OCI-LY1 (cell line): ENCODE data around the gene ETF1.

Source experiments
- H2AFZ ChIP-seq: fragments of 200-600 bp; sonication (generic), shearing (Covaris generic); 2 replicates; pipeline ENCODE4 v1.6.0; 2014; ENCODE audit warnings: antibody characterized with exemption, mild to moderate bottlenecking, low read length
- H3F3A ChIP-seq: fragments of 200-600 bp; sonication (generic), shearing (Covaris generic); 2 replicates; pipeline ENCODE4 v1.6.0; 2014; ENCODE audit warnings: mild to moderate bottlenecking, antibody characterized with exemption, low read length, moderate library complexity; ENCODE audit not compliant: insufficient read depth
- H3K27ac ChIP-seq: fragments of 200-600 bp; sonication (generic); 2 replicates; pipeline ENCODE4 v1.5.1; 2014; ENCODE audit warnings: low read length, mixed run types, mild to moderate bottlenecking, low read depth; ENCODE audit not compliant: poor library complexity, severe bottlenecking
- H3K27me3 ChIP-seq: fragments of 200-600 bp; sonication (generic); 2 replicates; pipeline ENCODE4 v1.6.0; 2014; ENCODE audit warnings: antibody characterized with exemption, mild to moderate bottlenecking, low read length, moderate library complexity; ENCODE audit not compliant: insufficient read depth
- H3K36me3 ChIP-seq: fragments of 200-600 bp; sonication (generic); 2 replicates; pipeline ENCODE4 v1.6.1; 2014; ENCODE audit warnings: mild to moderate bottlenecking, antibody characterized with exemption, low read length, moderate library complexity, mixed read lengths; ENCODE audit not compliant: insufficient read depth
- H3K4me1 ChIP-seq: fragments of 200-600 bp; sonication (generic); 2 replicates; pipeline ENCODE4 v1.5.1; 2014; ENCODE audit warnings: mild to moderate bottlenecking, low read length, moderate library complexity; ENCODE audit not compliant: insufficient read depth, severe bottlenecking
- H3K4me2 ChIP-seq: fragments of 200-600 bp; sonication (generic), shearing (Covaris generic); 2 replicates; pipeline ENCODE4 v1.6.1; 2014; ENCODE audit warnings: low read length
- H3K4me3 ChIP-seq: fragments of 200-600 bp; sonication (generic); 2 replicates; pipeline ENCODE4 v1.5.1; 2014; ENCODE audit warnings: low read length, low read depth, mild to moderate bottlenecking, mixed read lengths; ENCODE audit not compliant: poor library complexity, severe bottlenecking
- H3K79me2 ChIP-seq: fragments of 200-600 bp; shearing (Covaris generic); 2 replicates; pipeline ENCODE4 v1.6.1; 2016; ENCODE audit warnings: mixed run types, low read length, mixed read lengths; ENCODE audit not compliant: insufficient read depth
- H3K9ac ChIP-seq: fragments of 200-600 bp; sonication (generic), shearing (Covaris generic); 2 replicates; pipeline ENCODE4 v1.6.1; 2014; ENCODE audit warnings: mild to moderate bottlenecking, low read length, mixed read lengths
- H3K9me2 ChIP-seq: fragments of 200-600 bp; sonication (generic), shearing (Covaris generic); 2 replicates; pipeline ENCODE4 v1.6.1; 2014; ENCODE audit warnings: low read depth, mild to moderate bottlenecking, low read length, mixed read lengths
- H3K9me3 ChIP-seq: fragments of 200-600 bp; shearing (Covaris generic); 2 replicates; pipeline ENCODE4 v1.6.1; 2014; ENCODE audit warnings: low read length, mixed read lengths
- H4K20me1 ChIP-seq: fragments of 200-600 bp; sonication (generic), shearing (Covaris generic); 2 replicates; pipeline ENCODE4 v1.6.0; 2016; ENCODE audit warnings: mild to moderate bottlenecking, low read length; ENCODE audit not compliant: insufficient read depth
- CTCF ChIP-seq: fragments of 200-600 bp; sonication (generic), shearing (Covaris generic); IDR thresholded peaks from 2 replicates; pipeline ENCODE4 v1.5.1; 2017; ENCODE audit warnings: mild to moderate bottlenecking, antibody characterized with exemption, low read length, moderate library complexity, mixed read lengths
- EZH2 ChIP-seq: fragments of 200-600 bp; sonication (generic), shearing (Covaris generic); IDR thresholded peaks from 2 replicates; pipeline ENCODE4 v1.8.0; 2017; ENCODE audit warnings: borderline replicate concordance, mixed run types, mild to moderate bottlenecking, antibody characterized with exemption, low read length, moderate library complexity, mixed read lengths

ETF1 gene

GRCh38 chr5:138468966-138469539, 74.0 kb downstream of the ETF1 start:
- Histone ChIP-seq H3K9me2 (no peaks in the 10 kb centered on the region), H3K79me2 (no peaks in the 10 kb centered on the region), H3K4me1 (peaks cover 8% of the 10 kb centered on the region), H3K27ac (no peak overlapping the region), H3K9ac (no peak overlapping the region), H2AFZ (no peak overlapping the region), H3F3A (no peaks in the 10 kb centered on the region), H4K20me1 (no peaks in the 10 kb centered on the region), H3K9me3 (no peaks in the 10 kb centered on the region), H3K4me3 (no peak overlapping the region), H3K36me3 (no peaks in the 10 kb centered on the region), H3K4me2 (no peak overlapping the region), H3K27me3 (no peaks in the 10 kb centered on the region)
- TF ChIP-seq CTCF, result no peak
- TF ChIP-seq EZH2, result no peak

- no peaks in the 10 kb centered on the region for H4K20me1 ChIP-seq
- no peaks in the 10 kb centered on the region for H3K27me3 ChIP-seq
- no peak overlapping the region for H3K4me3 ChIP-seq
- H3K9me2 ChIP-seq, result no peaks in the 10 kb centered on the region
- H3F3A ChIP-seq, result no peaks in the 10 kb centered on the region
- peaks cover 13% of the 10 kb centered on the region for H3K4me1 ChIP-seq
- no peak overlapping the region for H3K9ac ChIP-seq
- no peak overlapping the region for H2AFZ ChIP-seq
- no peaks in the 10 kb centered on the region for H3K79me2 ChIP-seq
- TF ChIP-seq CTCF, result no peak
- TF ChIP-seq EZH2, result no peak
- no peaks in the 10 kb centered on the region for H3K36me3 ChIP-seq
- no peak overlapping the region for H3K27ac ChIP-seq
- H3K9me3 ChIP-seq, result no peaks in the 10 kb centered on the region
- no peak overlapping the region for H3K4me2 ChIP-seq
Measured at GRCh38 chr5:138468133-138468965, 74.7 kb downstream of the ETF1 start.

GRCh38 chr5:138467711-138468132, 75.3 kb downstream of the ETF1 start:
- Histone ChIP-seq H3F3A (no peaks in the 10 kb centered on the region), H3K4me1 (peaks cover 16% of the 10 kb centered on the region), H3K27me3 (no peaks in the 10 kb centered on the region), H3K9me2 (no peaks in the 10 kb centered on the region), H3K27ac (no peak overlapping the region), H3K79me2 (no peaks in the 10 kb centered on the region), H4K20me1 (no peaks in the 10 kb centered on the region), H3K4me3 (no peak overlapping the region), H3K9ac (no peak overlapping the region), H3K36me3 (no peaks in the 10 kb centered on the region), H2AFZ (no peak overlapping the region), H3K9me3 (no peaks in the 10 kb centered on the region), H3K4me2 (no peak overlapping the region)
- TF ChIP-seq CTCF, result no peak
- no peak for TF ChIP-seq EZH2
